Panc1 (cell line): ENCODE measurements around the gene ZNF718.
"Not testable (repeated sequence)": the region's sequence is repeated elsewhere in the genome, so short reads cannot be mapped to it uniquely, and the experiment has no call there.

Experiments
- SIN3A ChIP-seq: IDR thresholded peaks from 2 replicates; pipeline ENCODE4 v1.6.1; 2012; ENCODE audit warnings: low read depth, mild to moderate bottlenecking, low read length, moderate library complexity, borderline replicate concordance; ENCODE audit not compliant: insufficient read depth
- TCF7L2 ChIP-seq: IDR thresholded peaks from 2 replicates; pipeline ENCODE4 v1.6.1; 2011; ENCODE audit warnings: mild to moderate bottlenecking, low read depth, low read length, inconsistent platforms
- TF ChIP-seq, protein P1 (sequence below): fragments of 450-650 bp; IDR thresholded peaks from 2 replicates; pipeline ENCODE4 v1.5.1; 2017; ENCODE audit warnings: mild to moderate bottlenecking

DNA sequence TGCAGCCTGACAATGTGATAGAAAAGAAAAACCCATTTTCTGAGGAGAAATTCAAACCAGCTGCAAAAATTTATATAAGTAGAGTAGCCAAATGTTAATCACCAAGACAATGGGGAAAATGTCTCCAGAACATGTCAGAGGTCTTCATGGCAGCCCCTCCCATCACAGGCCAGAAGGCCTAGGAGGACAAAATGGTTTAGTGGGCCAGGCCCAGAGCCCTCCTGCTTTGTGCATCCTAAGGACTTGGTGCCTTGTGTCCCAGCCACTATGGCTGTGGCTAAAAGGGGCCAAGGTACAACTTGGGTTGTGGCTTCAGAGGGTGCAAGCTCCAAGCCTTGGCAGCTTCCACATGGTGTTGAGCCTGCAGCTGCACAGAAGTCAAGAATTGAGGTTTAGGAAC, 78.5 kb downstream of the ZNF718 start:
- TF ChIP-seq SIN3A, TCF7L2: not testable (repeated sequence)
- TF ChIP-seq, protein P1, sequence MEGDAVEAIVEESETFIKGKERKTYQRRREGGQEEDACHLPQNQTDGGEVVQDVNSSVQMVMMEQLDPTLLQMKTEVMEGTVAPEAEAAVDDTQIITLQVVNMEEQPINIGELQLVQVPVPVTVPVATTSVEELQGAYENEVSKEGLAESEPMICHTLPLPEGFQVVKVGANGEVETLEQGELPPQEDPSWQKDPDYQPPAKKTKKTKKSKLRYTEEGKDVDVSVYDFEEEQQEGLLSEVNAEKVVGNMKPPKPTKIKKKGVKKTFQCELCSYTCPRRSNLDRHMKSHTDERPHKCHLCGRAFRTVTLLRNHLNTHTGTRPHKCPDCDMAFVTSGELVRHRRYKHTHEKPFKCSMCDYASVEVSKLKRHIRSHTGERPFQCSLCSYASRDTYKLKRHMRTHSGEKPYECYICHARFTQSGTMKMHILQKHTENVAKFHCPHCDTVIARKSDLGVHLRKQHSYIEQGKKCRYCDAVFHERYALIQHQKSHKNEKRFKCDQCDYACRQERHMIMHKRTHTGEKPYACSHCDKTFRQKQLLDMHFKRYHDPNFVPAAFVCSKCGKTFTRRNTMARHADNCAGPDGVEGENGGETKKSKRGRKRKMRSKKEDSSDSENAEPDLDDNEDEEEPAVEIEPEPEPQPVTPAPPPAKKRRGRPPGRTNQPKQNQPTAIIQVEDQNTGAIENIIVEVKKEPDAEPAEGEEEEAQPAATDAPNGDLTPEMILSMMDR = not testable (repeated sequence)
